Activated CD8-positive, alpha-beta T cell treated with anti-CD3 and anti-CD28 coated beads for 36 hours (primary cell): ENCODE data around the gene ARHGAP4. TPM values are rescaled to one million over a fixed set of nuclear protein-coding genes. Genes with fewer than 3 reads are reported as not detected.

ENCODE experiments used
- ATAC-seq: fragments of 200-7000 bp; cut with Tn5 transposase; one replicate; pipeline ENCODE4 v1.10.0; 2021; ENCODE audit warnings: mild to moderate bottlenecking, moderate library complexity
- CTCF ChIA-PET: fragments of 350-600 bp; sonication (Branson Sonifier 250); formaldehyde crosslinking; loops from one replicate; lab custom pipeline; 2021; ENCODE audit warnings: antibody characterized with exemption; lab: Charles Lee
- POLR2A ChIA-PET: fragments of 350-600 bp; sonication (Branson Sonifier 250); formaldehyde crosslinking; loops from one replicate; lab custom pipeline; 2021; ENCODE audit warnings: antibody characterized with exemption; lab: Charles Lee
- DNase-seq: peaks from one replicate; pipeline ENCODE4 v3.0.0-alpha.2; 2020
- H3K27ac Mint-ChIP-seq: one replicate; pipeline ENCODE4 v1.8.0; 2021; ENCODE audit warnings: mild to moderate bottlenecking, mixed read lengths
- H3K27me3 Mint-ChIP-seq: one replicate; pipeline ENCODE4 v1.8.0; 2021; ENCODE audit warnings: mixed read lengths
- H3K36me3 Mint-ChIP-seq: one replicate; pipeline ENCODE4 v1.8.0; 2021; ENCODE audit warnings: low read depth, mixed read lengths
- H3K4me1 Mint-ChIP-seq: one replicate; pipeline ENCODE4 v1.8.0; 2021; ENCODE audit warnings: low read depth, mixed read lengths
- H3K4me3 Mint-ChIP-seq: one replicate; pipeline ENCODE4 v1.8.0; 2021; ENCODE audit warnings: mild to moderate bottlenecking, moderate library complexity, mixed read lengths
- H3K9me3 Mint-ChIP-seq: one replicate; pipeline ENCODE4 v1.8.0; 2021; ENCODE audit warnings: mixed read lengths
- intact Hi-C: fragments of 100-400 bp; cut with micrococcal nuclease; formaldehyde crosslinking; loops from one replicate; pipeline ENCODE4 v1.10.0; 2022
- total RNA-seq, 2 experiments: library from RNA; stranded (reverse); gene quantifications; one replicate each; pipeline ENCODE4 v1.2.3, GENCODE V29; 2021
- TF ChIP-seq, protein P1 (sequence below): fragments of 200-600 bp; IDR thresholded peaks from one replicate; pipeline ENCODE4 v1.8.0; 2022; ENCODE audit warnings: antibody characterized with exemption, mild to moderate bottlenecking

Gene ARHGAP4
- total RNA-seq, 2 experiments from 2014 or later, result 128 to 130 TPM

DNA sequence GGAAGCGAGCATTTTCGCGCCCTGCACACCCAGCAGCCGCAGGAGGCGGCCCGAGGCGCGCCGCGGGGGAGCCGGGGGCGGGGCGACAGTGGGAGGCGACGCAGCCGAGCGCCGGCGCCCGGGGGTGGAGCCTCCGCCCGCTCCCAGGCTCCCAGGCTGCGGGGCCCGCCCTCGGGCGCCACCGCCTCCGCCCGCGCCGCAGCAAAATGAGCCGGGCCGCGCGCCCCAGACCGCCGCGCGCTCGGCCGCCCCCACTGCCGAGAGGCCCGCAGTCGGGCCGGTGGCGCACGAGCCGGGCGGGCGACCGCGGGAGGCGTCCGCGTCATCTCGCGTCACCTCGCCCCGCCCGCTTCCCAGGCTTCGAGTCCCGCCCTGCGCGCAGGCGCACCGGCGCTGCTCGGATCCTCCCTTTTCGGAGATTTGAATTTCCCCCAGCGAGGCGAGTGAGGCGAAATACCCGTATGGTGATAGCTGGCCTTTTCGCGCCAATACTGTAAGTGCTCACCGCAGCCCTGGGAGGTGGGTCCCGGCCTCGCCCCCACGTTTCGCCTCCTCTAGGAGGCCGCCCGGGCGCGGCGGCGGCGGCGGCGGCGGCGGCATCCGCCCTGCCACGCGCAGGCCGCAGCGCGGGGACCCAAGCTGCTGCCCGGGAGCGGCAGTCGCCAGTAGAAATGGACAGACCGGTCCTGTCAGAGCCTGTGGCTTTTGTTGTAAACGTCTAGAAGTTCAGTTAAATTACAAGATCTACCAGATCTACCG lies 46.5 kb upstream of the ARHGAP4 start, which contains the start of gene TMEM187:
TSS of gene TMEM187 (plus strand) at position 387 of the 759 bp plus-strand sequence. CDS start 9,309 bp downstream, outside the sequence.
- ChIA-PET POLR2A (interaction anchor here (1.0 to 12.0 kb wide), 10 partner anchors 9 to 468 kb away, joined by 3 to 105 read pairs (median 9); partner anchors contain the start of genes ARHGAP4 and RPL10), CTCF (interaction anchor here (1.3 kb wide), 1 partner anchor 42 kb away, joined by 4 read pairs; no protein-coding TSS in a partner anchor)
- intact Hi-C loops, result no loop called here
- DNase-seq, result peak; percentile 93
- Mint-ChIP-seq H3K4me1 (peaks cover 17% of the 10 kb centered on the region), H3K27me3 (no peaks in the 10 kb centered on the region), H3K36me3 (peaks cover 36% of the 10 kb centered on the region), H3K27ac (peak within 1 kb of the TSS; percentile 100), H3K4me3 (peak within 1 kb of the TSS; percentile 93), H3K9me3 (no peaks in the 10 kb centered on the region)
- peak; percentile 55 for ATAC-seq
- TF ChIP-seq, protein P1, sequence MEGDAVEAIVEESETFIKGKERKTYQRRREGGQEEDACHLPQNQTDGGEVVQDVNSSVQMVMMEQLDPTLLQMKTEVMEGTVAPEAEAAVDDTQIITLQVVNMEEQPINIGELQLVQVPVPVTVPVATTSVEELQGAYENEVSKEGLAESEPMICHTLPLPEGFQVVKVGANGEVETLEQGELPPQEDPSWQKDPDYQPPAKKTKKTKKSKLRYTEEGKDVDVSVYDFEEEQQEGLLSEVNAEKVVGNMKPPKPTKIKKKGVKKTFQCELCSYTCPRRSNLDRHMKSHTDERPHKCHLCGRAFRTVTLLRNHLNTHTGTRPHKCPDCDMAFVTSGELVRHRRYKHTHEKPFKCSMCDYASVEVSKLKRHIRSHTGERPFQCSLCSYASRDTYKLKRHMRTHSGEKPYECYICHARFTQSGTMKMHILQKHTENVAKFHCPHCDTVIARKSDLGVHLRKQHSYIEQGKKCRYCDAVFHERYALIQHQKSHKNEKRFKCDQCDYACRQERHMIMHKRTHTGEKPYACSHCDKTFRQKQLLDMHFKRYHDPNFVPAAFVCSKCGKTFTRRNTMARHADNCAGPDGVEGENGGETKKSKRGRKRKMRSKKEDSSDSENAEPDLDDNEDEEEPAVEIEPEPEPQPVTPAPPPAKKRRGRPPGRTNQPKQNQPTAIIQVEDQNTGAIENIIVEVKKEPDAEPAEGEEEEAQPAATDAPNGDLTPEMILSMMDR, result no peak

DNA sequence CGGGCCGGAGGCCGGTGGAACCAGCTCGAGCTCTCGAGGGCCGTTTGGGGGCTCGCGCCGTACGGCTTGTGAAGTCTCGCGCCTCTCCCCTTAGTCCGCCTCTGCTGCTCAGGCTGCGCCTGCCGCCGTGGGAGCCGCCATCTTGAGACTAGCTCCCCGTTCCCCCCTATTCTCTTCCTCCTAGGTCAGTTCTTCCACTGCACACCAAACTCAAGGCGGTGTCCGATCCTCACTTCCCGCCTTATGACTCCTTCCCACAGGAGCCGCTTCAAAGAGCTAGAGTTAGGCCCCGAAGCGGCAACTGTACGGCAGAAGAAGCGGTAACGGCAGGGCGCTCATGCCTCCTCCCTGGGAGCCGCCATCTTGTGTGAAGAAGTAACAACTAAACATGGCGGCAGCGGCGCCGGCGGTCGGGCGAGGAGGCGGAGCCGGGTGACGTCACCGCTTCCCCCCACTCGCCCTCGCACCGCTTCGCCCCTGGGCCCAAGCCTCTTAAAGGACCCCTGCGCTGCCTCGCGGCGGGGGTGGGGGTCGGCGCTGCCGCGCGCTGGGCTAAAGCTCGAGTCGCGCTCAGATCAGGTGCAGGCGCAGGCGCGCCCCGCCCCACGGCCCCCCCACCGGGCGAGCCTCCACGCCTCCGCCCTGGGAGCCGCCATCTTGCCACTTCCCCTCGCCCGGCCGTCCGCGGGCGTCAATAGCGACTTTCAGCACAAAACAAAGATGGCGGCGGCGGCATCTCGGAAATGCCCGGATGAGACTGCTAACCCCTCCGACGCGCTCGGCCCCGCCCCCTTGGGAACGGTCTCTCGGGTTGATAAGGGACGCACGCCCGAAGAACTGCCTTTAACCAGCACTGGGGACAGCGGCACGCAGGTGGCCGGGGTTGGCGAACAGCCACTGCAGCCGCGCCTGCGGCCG lies 45.6 kb upstream of the ARHGAP4 start, which contains the start of gene HCFC1:
TSS of gene HCFC1 (minus strand) at position 369 of the 918 bp plus-strand sequence. CDS start 978 bp downstream, outside the sequence.
- peaks cover 43% of the 10 kb centered on the region for H3K36me3 Mint-ChIP-seq
- TF ChIP-seq, protein P1, result no peak
- ChIA-PET CTCF (interaction anchor here (1.0 to 1.6 kb wide), 3 partner anchors 41 to 45 kb away, joined by 3 to 7 read pairs (median 3); partner anchors contain the start of gene ARHGAP4), POLR2A (interaction anchor here (0.6 to 12.0 kb wide), 19 partner anchors 10 to 469 kb away, joined by 3 to 105 read pairs (median 4); partner anchors contain the start of genes ARHGAP4, NAA10, RPL10 and SSR4)
- H3K4me1 Mint-ChIP-seq, result peaks cover 23% of the 10 kb centered on the region
- DNase-seq (peak; percentile 93), ATAC-seq (peak; percentile 32)
- H3K4me3 Mint-ChIP-seq, result peak within 1 kb of the TSS; percentile 93
- intact Hi-C loops, result no loop called here
- peak within 1 kb of the TSS; percentile 100 for H3K27ac Mint-ChIP-seq
- no peaks in the 10 kb centered on the region for H3K27me3 Mint-ChIP-seq
- H3K9me3 Mint-ChIP-seq, result no peaks in the 10 kb centered on the region

DNA sequence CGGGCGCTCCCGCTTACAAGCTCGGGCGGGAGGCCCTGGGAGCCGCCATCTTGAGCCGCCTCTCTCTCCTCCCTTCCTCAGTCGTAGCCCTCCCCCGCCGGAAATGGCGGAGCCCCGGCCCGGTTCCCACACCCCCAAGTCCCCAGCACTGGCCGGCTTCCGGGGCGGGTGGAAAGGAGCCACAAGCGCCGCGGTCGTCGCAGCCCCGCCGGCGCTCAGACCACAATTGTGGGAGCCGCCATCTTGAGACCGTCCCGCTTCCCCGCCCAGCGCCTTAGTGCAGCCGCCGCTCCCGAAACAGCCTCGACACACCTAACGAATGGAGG lies 45.0 kb upstream of the ARHGAP4 start:
- H3K36me3 Mint-ChIP-seq, result peaks cover 48% of the 10 kb centered on the region
- TF ChIP-seq, protein P1, result no peak
- POLR2A ChIA-PET, result interaction anchor here (0.6 to 12.0 kb wide), 17 partner anchors 10 to 427 kb away, joined by 3 to 105 read pairs (median 4); partner anchors contain the start of genes ARHGAP4, NAA10, RPL10 and SSR4
- ATAC-seq (peak; percentile 24), DNase-seq (peak; percentile 87)
- intact Hi-C loops, result no loop called here
- peaks cover 29% of the 10 kb centered on the region for H3K4me1 Mint-ChIP-seq
- H3K27me3 Mint-ChIP-seq, result no peaks in the 10 kb centered on the region
- CTCF ChIA-PET, result interaction anchor here (1.0 to 1.6 kb wide), 3 partner anchors 42 to 44 kb away, joined by 3 to 7 read pairs (median 3); partner anchors contain the start of gene ARHGAP4
- peak overlapping the region; percentile 100 for H3K27ac Mint-ChIP-seq
- no peaks in the 10 kb centered on the region for H3K9me3 Mint-ChIP-seq
- peak overlapping the region; percentile 93 for H3K4me3 Mint-ChIP-seq

DNA sequence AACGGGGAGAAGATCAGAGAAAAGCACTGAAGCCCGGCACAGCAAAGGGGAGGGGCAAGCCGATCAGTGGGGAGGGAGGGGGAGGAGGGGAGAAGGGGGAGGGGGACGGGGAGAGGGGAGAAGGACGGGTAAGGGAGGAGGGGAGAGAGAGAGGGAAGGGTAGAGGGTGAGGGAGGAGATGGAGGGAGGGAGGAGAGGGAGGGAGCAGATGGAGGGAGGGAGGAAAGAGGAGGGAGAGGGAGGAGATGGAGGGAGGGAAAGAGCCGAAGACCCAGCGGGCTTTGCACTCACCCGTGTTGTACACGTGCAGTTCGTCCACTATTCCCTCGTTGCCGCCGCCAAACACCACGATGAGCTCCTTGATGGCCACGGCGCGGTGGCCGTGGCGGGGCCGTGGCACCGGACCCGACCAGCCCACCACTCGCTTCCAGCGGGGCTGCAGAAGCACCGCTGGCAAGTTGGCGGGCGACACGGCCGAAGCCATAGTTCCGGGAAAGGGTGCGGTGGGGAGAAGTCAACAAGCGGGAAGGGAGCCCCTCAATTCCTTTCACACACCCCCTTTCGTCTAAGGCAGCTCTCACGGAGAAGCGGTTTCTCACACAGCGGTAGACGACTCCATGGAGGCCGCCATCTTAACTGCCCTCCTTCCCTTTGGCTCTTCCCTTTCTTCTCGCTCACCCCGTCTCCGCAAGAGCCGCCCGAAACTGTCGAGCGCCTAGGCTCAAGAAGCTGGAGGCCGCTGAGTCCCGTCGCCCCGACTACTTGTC lies 44.5 kb upstream of the ARHGAP4 start:
- CTCF ChIA-PET, result interaction anchor here (1.0 to 4.4 kb wide), 4 partner anchors 23 to 44 kb away, joined by 3 to 40 read pairs (median 5); partner anchors contain the start of gene ARHGAP4
- peaks cover 31% of the 10 kb centered on the region for H3K4me1 Mint-ChIP-seq
- TF ChIP-seq, protein P1, result no peak
- no peaks in the 10 kb centered on the region for H3K9me3 Mint-ChIP-seq
- POLR2A ChIA-PET, result interaction anchor here (0.6 to 12.0 kb wide), 17 partner anchors 9 to 487 kb away, joined by 3 to 105 read pairs (median 4); partner anchors contain the start of genes ARHGAP4, NAA10, PLXNA3 and RPL10
- no peaks in the 10 kb centered on the region for H3K27me3 Mint-ChIP-seq
- H3K36me3 Mint-ChIP-seq, result peaks cover 50% of the 10 kb centered on the region
- no peak for DNase-seq
- peak overlapping the region; percentile 100 for H3K27ac Mint-ChIP-seq
- intact Hi-C loops, result no loop called here
- ATAC-seq, result no peak
- H3K4me3 Mint-ChIP-seq, result peak overlapping the region; percentile 93
